HG03521 (cell line): ENCODE results near the gene RCSD1.
A peak's percentile ranks its signal among the peaks of the same experiment; 100 is the strongest.

Source experiments
- ATAC-seq: cut with Tn5 transposase; IDR thresholded peaks from one replicate; pipeline ENCODE4 v1.9.1; 2021; ENCODE audit warnings: mild to moderate bottlenecking, moderate library complexity; ENCODE audit not compliant: unreplicated experiment

The RCSD1 gene

DNA sequence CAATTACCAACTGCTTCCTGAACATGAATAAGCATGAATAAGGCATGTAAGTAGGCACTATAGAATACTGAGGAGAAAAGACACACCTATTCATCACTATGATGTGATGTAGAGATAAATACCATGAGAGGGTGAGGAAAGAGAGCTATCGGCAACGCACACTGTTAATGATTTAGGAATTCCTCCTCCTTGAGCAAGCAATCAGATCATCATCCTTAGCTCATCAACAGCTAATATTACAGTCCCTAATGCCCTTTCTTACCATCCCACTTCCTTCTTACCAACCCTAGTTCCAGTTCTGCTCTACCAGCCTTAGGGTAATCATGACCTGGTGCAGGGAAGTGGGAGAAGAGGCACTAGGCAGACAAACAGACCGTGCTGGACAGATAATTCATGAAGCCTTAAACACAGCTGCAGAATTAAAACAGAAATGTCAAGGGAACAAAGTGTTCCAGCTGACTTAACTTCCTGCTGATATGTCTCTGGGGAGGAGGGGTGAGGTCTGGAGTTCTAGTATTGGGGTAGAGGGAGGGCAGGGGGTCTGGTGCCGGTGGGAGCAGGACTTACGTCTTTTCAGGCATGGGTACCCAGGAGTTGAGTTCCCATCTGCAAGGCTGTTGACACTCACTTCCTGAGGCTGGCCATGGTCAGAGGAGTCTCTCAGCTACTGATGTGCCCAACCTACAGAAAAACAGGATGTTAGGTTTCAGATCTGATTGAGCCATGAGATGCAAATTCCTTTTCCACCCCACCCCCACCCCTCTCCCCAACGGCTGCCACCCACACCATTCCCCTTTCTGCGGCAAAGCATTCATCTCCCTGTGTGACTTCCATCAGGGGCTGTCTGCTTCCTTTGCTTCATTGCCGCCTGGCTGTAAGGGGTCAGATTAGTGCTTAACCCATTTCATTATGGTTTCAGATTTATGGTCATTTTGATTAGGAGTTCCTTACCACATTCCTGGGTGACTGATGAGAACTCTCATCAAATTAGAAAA, 12.6 kb upstream of the RCSD1 start:
- ATAC-seq, result no peak

DNA sequence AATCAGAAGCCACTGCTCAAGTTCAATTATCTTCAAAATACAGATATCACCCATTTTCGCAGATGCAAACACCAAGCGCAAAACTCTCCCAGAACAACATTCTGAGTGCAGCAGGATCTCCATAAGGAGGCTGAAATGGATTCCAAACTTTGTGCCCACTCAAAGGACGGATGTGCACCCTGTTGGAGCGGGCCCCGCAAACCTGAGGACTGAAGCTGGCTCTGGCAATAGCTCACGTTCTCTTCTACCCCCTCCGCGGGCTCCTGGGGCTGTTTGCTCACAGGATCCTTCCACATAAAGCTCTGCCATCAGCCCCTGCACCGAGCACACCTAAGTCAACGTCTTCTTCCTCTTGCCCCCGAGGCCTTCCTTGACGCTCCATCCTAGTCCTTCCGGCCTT, 11.7 kb upstream of the RCSD1 start:
- ATAC-seq, result no peak

DNA sequence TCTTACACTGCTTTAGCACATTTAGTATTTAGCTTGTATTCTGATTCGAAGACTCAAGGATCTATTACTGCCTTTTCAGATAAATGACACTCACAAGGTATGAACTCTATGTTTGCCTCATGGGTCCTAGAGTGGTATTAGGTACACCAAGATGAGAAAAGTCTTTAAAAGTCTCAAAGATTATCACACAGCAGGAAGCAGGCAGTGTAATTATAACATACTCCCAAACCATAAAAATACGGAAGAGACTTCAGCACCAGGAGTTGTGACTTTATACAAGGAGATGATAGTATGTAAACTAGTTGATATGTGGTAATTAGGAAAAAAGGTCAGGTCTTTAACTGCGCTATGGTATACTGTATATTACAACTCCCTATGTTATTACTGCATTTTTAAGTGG, 11.2 kb upstream of the RCSD1 start:
- no peak for ATAC-seq

GRCh38 chr1:167620002-167620401, 10.0 kb upstream of the RCSD1 start:
- no peak for ATAC-seq

DNA sequence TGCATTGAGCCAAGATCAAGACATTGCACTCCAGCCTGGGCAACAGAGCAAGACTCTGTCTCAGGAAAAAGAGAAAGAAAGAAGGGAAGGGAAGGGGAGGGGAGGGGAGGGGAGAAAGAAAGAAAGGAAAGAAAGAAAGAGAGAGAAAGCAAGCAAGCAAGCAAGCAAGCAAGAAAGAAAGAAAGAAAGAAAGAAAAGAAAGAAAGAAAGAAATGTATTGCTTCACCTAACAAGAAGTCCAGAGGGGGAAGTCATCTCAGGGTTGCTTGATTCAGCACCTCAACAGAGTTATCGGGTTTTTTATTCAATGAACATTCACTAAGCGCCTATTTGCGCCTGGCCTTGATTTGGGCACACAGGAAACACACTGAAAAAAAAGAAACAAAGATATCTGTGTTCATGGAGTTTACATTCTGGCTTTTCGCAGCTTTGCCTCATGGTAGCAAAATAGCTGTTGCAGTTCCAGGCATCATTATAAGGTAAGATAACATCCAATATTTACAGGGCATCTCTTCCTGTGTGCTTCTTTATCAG, 8.2 kb upstream of the RCSD1 start:
- no peak for ATAC-seq

DNA sequence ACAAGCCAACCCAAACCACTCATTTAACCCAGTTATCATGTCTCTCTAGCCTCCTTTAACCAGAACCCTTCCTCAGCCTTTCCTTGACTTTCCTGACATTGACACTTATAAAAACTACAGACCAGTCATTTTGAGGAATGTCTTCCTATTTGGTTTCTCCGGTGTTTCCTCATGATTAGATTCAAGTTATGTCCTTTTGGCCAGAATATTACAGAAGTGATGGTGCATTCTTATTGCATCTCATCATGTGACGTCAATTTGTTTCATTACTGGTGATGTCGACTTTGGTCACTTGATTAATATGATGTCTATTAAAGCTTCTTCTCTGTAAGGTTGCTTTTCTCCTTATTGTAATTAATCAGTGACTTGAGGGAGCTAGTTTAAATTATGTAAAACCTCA, 6.1 kb upstream of the RCSD1 start:
- ATAC-seq, result no peak

- ATAC-seq, result no peak
Observed at GRCh38 chr1:167625040-167625823, 4.8 kb upstream of the RCSD1 start.

DNA sequence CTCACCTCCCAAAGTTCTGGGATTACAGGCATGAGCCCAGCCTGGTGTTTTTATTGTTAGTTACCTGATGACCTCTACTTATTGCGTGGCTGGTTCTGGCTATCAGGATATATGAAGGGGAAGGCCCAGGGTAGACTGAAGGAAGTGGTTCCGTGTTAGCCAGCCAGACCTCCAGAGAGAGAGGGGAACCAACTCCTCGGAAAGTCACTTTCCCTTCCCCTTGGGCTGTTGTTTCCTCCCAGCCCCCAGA, 2.5 kb upstream of the RCSD1 start:
- no peak for ATAC-seq

- ATAC-seq, result peak; percentile 68
Observed at GRCh38 chr1:167627865-167628641, 2.0 kb upstream of the RCSD1 start.

GRCh38 chr1:167628741-167629515, 1.1 kb upstream of the RCSD1 start:
- ATAC-seq, result no peak

DNA sequence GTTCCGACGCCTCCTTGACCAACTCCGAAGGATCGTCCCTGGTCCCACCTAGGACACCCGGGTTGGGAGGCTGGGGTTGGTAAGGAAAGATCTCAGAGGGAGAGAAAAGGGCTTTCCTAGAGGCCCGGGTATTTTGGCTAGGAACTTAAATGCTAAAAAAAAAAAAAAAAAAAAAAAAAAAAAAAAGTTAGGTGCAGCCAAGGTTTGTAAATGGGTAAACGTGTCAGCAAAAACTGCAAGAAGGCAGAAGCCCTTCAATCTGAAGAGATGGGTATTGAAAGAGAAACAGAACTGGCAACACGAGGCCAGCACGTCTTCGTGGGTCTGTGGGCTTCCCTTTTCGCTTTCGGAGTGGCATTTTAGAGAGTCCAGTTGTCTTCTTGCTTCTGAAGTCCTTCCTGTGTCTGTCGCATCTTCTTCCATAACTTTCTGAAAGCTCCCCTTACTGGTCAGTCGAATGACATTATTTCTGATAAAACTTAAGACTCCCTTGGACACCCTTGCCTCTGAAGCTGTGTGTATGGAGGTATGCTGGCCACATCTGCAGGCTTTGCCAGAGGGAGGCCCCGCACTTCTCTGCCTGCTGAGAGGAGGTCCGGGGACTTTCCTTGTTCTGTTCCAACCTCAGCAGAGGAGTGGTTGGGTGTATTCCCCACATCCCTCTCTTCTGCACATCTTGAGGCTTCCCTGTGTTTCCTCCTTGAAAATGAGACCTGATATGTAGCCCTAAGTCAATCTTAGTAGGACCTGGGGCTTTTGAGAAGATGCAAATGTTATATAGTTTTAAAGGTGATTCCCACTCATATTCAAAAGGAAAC, 745 bp downstream of the RCSD1 start:
- no peak for ATAC-seq

GRCh38 chr1:167631386-167631935, 1.4 kb downstream of the RCSD1 start:
- ATAC-seq, result no peak

DNA sequence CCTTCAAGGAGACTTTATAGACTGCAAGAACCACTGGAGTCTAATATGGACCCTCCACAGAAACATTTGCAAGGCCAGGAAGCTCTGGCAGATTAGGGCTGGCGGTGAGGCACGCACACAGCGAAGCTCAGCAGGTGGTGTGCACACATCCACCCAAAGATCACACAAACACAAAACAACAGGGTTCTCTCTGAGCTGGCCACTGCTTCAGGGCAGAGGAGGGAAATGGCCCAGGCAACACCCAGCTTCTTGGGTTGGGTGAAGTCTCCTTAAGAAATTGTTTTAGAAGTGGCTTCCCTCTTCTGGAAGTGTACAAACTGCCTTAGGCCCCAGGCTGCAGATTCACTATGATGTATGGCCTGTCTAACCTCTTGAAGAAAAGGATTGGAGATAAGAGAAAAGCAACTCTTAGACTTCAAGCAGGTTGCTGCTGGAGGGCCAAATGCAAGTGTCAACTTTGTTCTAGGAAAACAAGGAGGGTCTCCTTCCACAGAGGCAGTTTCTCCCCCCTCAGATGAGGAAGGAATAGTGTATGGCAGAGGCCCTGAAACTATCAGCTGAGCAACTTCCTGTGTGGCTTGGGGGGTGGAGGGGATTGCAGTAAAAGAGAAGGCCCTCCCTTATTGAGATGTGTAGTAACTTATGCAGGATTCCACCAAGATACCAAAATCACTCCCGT, 2.0 kb downstream of the RCSD1 start:
- no peak for ATAC-seq

GRCh38 chr1:167633258-167633944, 3.4 kb downstream of the RCSD1 start:
- no peak for ATAC-seq

DNA sequence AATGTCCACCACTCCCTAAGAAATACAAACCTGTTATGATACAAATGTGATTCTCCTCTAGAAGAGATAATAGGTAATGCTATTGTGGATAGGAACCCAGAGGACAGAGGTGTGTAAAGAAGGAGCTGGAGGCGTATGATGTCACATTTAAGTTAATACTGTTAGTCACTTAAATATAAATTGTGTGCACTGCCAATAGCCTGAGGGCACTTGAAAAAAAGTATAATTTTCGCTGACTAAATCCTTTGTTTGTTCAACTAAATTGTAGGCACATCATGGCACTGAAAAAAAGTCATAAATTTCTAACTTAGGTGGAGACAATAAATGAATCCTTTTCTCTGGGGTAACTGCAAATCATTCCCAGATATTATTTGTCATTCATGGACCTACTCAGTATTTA, 4.4 kb downstream of the RCSD1 start:
- no peak for ATAC-seq

- no peak for ATAC-seq
Observed at GRCh38 chr1:167635156-167635648, 5.2 kb downstream of the RCSD1 start.

DNA sequence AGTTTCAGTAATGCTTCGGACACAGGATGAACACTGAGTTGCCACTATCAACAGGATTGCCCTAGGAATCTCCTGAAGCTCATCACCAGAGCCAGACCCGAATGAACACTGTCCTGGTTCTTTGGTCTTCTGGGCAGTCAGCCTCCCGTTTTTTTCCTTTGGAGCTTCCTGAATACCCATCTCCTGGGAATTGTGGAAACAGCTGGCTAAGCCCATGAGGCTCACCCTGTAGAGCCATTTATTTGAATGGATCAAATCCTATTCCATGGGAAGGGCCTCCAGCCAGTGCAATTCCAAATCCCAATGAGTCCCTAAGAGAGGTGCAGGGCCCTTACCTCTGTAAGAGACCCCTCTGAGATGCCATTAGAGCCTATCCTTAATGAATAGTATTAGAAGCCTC, 5.9 kb downstream of the RCSD1 start:
- no peak for ATAC-seq

DNA sequence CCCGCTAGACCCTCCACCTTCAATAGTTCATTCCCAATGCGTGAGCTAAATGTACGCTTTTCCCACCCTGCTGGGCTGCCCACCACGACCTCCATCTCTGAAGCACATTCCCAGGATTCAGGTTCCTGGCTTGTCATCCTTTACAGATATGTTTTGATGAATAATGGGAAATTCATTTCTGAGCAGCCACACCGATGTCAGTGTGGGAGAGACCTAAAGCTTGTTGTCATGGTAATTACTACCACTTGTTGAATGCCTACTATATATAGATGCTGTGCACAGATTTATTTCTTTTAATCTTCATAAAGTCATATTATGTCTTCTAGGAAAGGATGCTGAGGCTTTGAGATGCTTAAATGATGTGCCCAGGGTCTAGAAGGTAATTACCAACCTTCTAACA, 8.0 kb downstream of the RCSD1 start:
- no peak for ATAC-seq
